ENCODE data around the gene RCOR1. TPM values are rescaled to one million over a fixed set of nuclear protein-coding genes. Genes with fewer than 3 reads are reported as not detected.

The RCOR1 gene
- total RNA-seq, 4 donors from 2014 or later: 3.3 to 40.0 (median 19.7) TPM

DNA sequence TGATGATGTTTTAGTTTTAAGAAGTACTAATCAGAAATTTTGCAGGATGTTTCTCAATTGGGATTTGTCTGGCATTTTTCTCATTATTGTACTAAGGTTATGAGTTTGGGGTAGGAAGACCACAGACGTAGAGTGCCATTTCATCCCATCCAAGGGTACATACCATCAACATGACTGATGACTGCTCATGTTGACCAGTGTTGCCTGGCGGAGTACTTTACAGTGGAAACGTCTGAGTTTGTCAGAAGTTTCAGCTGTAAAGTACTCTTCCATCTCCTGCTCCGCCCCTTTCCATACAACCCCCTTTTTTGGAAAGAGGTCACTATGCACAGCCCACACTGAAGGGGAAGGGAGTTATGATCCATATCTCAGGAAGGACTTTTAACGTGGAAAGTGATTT lies 74.2 kb downstream of the RCOR1 start:
- no peak for TF ChIP-seq POLR2A (IDR thresholded peaks at IDR 0.05)
- TF ChIP-seq, protein P1, sequence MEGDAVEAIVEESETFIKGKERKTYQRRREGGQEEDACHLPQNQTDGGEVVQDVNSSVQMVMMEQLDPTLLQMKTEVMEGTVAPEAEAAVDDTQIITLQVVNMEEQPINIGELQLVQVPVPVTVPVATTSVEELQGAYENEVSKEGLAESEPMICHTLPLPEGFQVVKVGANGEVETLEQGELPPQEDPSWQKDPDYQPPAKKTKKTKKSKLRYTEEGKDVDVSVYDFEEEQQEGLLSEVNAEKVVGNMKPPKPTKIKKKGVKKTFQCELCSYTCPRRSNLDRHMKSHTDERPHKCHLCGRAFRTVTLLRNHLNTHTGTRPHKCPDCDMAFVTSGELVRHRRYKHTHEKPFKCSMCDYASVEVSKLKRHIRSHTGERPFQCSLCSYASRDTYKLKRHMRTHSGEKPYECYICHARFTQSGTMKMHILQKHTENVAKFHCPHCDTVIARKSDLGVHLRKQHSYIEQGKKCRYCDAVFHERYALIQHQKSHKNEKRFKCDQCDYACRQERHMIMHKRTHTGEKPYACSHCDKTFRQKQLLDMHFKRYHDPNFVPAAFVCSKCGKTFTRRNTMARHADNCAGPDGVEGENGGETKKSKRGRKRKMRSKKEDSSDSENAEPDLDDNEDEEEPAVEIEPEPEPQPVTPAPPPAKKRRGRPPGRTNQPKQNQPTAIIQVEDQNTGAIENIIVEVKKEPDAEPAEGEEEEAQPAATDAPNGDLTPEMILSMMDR (IDR thresholded peaks at IDR 0.05): no peak
- Histone ChIP-seq H3K9me3 (no peaks in the 10 kb centered on the region), H3K27ac (no peak overlapping the region), H3K4me1 (no peaks in the 10 kb centered on the region), H3K36me3 (no peaks in the 10 kb centered on the region), H3K27me3 (no peaks in the 10 kb centered on the region), H3K4me3 (no peak overlapping the region)
- intact Hi-C loops (cut with DNase I; ENCODE audit: low total_unique reads): no loop called here
- no peak for DNase-seq

DNA sequence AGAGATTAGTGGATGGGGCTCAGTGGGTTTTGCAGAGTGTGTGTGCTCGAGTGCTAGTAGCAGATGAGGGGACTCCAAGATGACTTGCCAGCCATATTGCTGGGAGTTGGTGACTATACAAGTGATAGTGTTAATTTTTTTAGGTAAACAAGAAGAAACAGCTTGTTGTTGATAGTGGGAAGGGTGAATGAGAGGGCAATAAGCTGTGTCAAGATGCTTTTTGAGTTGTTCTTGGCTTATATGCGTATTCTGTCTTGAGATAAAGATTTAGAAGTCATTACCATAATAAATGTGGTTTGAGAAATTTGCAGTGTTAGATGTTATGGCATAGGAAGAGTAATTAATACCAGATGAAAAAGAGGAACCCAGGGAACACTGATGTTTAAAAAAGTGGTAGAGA lies 75.3 kb downstream of the RCOR1 start:
- Histone ChIP-seq H3K36me3 (no peaks in the 10 kb centered on the region), H3K9me3 (no peaks in the 10 kb centered on the region), H3K27ac (no peak overlapping the region), H3K27me3 (no peaks in the 10 kb centered on the region), H3K4me3 (no peak overlapping the region), H3K4me1 (no peaks in the 10 kb centered on the region)
- no peak for DNase-seq
- intact Hi-C loops (cut with DNase I; ENCODE audit: low total_unique reads): no loop called here
- TF ChIP-seq POLR2A (IDR thresholded peaks at IDR 0.05): no peak
- TF ChIP-seq, protein P1 (IDR thresholded peaks at IDR 0.05): no peak

DNA sequence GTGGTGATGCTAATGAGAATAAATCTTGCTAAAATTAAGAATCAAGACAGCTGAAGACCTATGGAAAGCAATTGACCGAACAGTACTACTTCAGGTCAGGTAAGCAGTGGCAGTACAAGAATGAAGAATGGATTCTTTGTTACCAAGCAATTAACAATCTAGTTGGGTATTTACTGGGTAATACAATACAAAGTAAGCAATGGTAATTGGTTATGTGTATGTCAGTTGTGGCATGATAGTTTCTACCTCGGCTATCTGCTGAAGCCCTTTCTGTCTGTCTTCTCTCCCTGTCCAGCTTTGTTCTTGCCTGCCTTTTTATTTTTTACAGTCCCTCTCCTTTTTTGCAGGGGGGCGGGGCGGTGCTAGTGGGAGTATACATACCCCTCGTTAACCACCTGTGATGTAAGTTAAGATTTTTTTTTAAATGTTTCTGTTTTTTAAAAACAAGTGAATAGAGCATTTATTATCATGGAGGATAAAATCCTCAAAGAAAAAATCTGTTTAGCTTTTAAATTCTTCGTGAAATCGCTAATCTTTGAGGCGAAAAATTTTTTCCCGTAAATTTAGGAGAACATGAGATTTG lies 75.9 kb downstream of the RCOR1 start:
- no peaks in the 10 kb centered on the region for H3K4me1 ChIP-seq
- H3K27me3 ChIP-seq: no peaks in the 10 kb centered on the region
- intact Hi-C loops (cut with DNase I; ENCODE audit: low total_unique reads): no loop called here
- no peak overlapping the region for H3K4me3 ChIP-seq
- H3K27ac ChIP-seq: no peak overlapping the region
- DNase-seq: no peak
- no peaks in the 10 kb centered on the region for H3K36me3 ChIP-seq
- no peaks in the 10 kb centered on the region for H3K9me3 ChIP-seq
- TF ChIP-seq, protein P1 (IDR thresholded peaks at IDR 0.05): no peak
- TF ChIP-seq POLR2A (IDR thresholded peaks at IDR 0.05): no peak

DNA sequence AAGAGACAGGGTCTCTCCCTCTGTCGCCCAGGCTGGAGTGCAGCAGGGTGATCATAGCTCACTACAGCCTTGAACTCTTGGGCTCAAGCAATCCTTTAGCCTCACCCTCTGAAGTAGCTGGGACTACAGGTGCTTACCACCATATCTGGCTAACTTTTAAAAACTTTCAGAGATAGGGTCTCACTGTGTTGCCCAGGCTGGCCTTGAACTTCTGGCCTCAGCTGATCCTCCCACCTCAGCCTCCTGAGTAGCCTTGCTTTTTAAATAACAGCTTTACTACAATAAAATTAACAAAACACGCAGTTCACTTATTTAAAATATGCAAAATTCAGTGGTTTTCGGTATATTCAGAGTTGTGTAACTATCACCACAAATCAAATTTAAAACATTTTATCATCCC lies 79.0 kb downstream of the RCOR1 start:
- H3K4me3 ChIP-seq: no peak overlapping the region
- no peak overlapping the region for H3K27ac ChIP-seq
- no peaks in the 10 kb centered on the region for H3K36me3 ChIP-seq
- no peak for TF ChIP-seq POLR2A (IDR thresholded peaks at IDR 0.05)
- TF ChIP-seq, protein P1 (IDR thresholded peaks at IDR 0.05): no peak
- H3K4me1 ChIP-seq: no peaks in the 10 kb centered on the region
- H3K9me3 ChIP-seq: no peaks in the 10 kb centered on the region
- DNase-seq: no peak
- intact Hi-C loops (cut with DNase I; ENCODE audit: low total_unique reads): no loop called here
- no peaks in the 10 kb centered on the region for H3K27me3 ChIP-seq

DNA sequence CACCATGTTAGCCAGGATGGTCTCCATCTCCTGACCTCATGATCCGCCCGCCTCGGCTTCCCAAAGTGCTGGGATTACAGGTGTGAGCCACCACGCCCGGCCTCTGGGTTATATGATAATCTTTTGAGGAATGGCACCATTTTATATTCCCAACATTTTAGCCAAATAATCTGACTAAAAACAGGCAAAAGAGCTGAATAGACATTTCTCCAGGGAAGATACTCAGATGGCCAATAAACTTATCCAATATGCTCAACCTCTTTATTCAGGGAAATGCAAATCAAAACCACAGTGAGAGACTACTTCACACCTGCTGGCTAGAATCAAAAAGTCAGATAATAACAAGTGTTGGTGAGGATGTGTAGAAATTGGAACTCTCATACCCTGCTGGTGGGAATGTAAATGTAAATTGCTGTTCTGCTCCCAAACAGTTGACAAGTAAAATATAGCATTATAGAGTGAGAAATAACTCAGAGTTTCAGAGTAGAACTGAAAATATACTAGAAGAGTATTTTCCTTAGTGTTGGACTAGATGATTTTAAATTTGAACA lies 80.0 kb downstream of the RCOR1 start:
- Histone ChIP-seq H3K27ac (no peak overlapping the region), H3K36me3 (no peaks in the 10 kb centered on the region)

More for the DNA sequence above, 80.0 kb downstream of the RCOR1 start:
- intact Hi-C loops (cut with DNase I; ENCODE audit: low total_unique reads): no loop called here
- H3K4me3 ChIP-seq: no peak overlapping the region
- H3K9me3 ChIP-seq: no peaks in the 10 kb centered on the region
- H3K27me3 ChIP-seq: no peaks in the 10 kb centered on the region
- TF ChIP-seq, protein P1 (IDR thresholded peaks at IDR 0.05): no peak
- TF ChIP-seq POLR2A (IDR thresholded peaks at IDR 0.05): no peak
- H3K4me1 ChIP-seq: no peaks in the 10 kb centered on the region
- no peak for DNase-seq
